Naive thymus-derived CD4-positive, alpha-beta T cell (primary cell): ENCODE results near the gene SERPIND1. TPM values are rescaled to one million over a fixed set of nuclear protein-coding genes. Genes with fewer than 3 reads are reported as not detected.
A peak's percentile ranks its signal among the peaks of the same experiment; 100 is the strongest.

Source experiments
- ATAC-seq: fragments of 150-1000 bp; cut with Tn5 transposase; 2 replicates; pipeline ENCODE4 v1.10.0; 2021; ENCODE audit warnings: mild to moderate bottlenecking, moderate library complexity
- CTCF ChIA-PET: fragments of 350-600 bp; sonication (Branson Sonifier 250); formaldehyde crosslinking; loops from one replicate; lab custom pipeline; 2021; ENCODE audit warnings: antibody characterized with exemption; lab: Charles Lee
- POLR2A ChIA-PET: fragments of 350-600 bp; sonication (Branson Sonifier 250); formaldehyde crosslinking; loops from one replicate; lab custom pipeline; 2021; ENCODE audit warnings: antibody characterized with exemption, inconsistent platforms; lab: Charles Lee
- DNase-seq, 9 donors: peaks; one replicate each; pipeline versions ENCODE4 v3.0.0 to v3.0.0-alpha.2; 2020 to 2022; ENCODE audit warnings: mixed read lengths in 1 of 9
- H3K27ac ChIP-seq: one replicate; pipeline ENCODE4 v1.7.0; 2013; ENCODE audit warnings: mild to moderate bottlenecking, low read depth, low read length, moderate library complexity
- H3K27me3 ChIP-seq, 2 donors: one replicate each; pipeline ENCODE4 v1.7.0; 2013; ENCODE audit warnings: low read length in 2 of 2, mild to moderate bottlenecking in 2 of 2, moderate library complexity in 2 of 2; ENCODE audit not compliant: control insufficient read depth in 2 of 2, insufficient read depth in 2 of 2
- H3K36me3 ChIP-seq, 3 experiments: 1 replicate in 2 of 3; 2 replicates in 1 of 3; pipeline ENCODE4 v1.7.0; 2013; ENCODE audit warnings: low read length in 3 of 3, mild to moderate bottlenecking in 3 of 3, moderate library complexity in 1 of 3; ENCODE audit not compliant: insufficient read depth in 3 of 3, control insufficient read depth in 2 of 3
- H3K4me1 ChIP-seq, 2 donors: one replicate each; pipeline ENCODE4 v1.7.0; 2013; ENCODE audit warnings: low read length in 2 of 2, mild to moderate bottlenecking in 2 of 2, moderate library complexity in 1 of 2; ENCODE audit not compliant: control insufficient read depth in 2 of 2, insufficient read depth in 2 of 2
- H3K4me3 ChIP-seq: 2 replicates; pipeline ENCODE4 v1.7.0; 2013; ENCODE audit warnings: mild to moderate bottlenecking, low read length
- H3K9me3 ChIP-seq, 3 experiments: 1 replicate in 2 of 3; 2 replicates in 1 of 3; pipeline ENCODE4 v1.7.0; 2013; ENCODE audit warnings: low read length in 3 of 3; ENCODE audit not compliant: control insufficient read depth in 2 of 3
- H3K27ac Mint-ChIP-seq, 9 donors: one replicate each; pipeline ENCODE4 v1.8.0; 2020 to 2022; ENCODE audit warnings: mixed read lengths in 9 of 9, mild to moderate bottlenecking in 8 of 9, moderate library complexity in 5 of 9, inconsistent platforms in 2 of 9
- H3K27me3 Mint-ChIP-seq, 5 donors: one replicate each; pipeline ENCODE4 v1.8.0; 2021 to 2022; ENCODE audit warnings: mixed read lengths in 5 of 5, mild to moderate bottlenecking in 1 of 5
- H3K36me3 Mint-ChIP-seq, 5 donors: one replicate each; pipeline ENCODE4 v1.8.0; 2020 to 2022; ENCODE audit warnings: mixed read lengths in 5 of 5, mild to moderate bottlenecking in 3 of 5, inconsistent platforms in 1 of 5
- H3K4me1 Mint-ChIP-seq, 7 donors: one replicate each; pipeline ENCODE4 v1.8.0; 2020 to 2022; ENCODE audit warnings: mixed read lengths in 7 of 7, mild to moderate bottlenecking in 3 of 7, inconsistent platforms in 1 of 7
- H3K4me3 Mint-ChIP-seq, 10 donors: one replicate each; pipeline ENCODE4 v1.8.0; 2020 to 2022; ENCODE audit warnings: mild to moderate bottlenecking in 10 of 10, mixed read lengths in 10 of 10, moderate library complexity in 6 of 10, inconsistent platforms in 2 of 10
- H3K9me3 Mint-ChIP-seq, 11 donors: one replicate each; pipeline ENCODE4 v1.8.0; 2020 to 2022; ENCODE audit warnings: mixed read lengths in 11 of 11, mild to moderate bottlenecking in 4 of 11, inconsistent platforms in 1 of 11, moderate library complexity in 1 of 11
- intact Hi-C, 2 donors: fragments of 100-400 bp; cut with micrococcal nuclease; formaldehyde crosslinking; loops; one replicate each; pipeline ENCODE4 v1.15.1; 2023
- polyA plus RNA-seq, 2 donors: library from polyadenylated mRNA; unstranded; fragments of 300-500 nt; fragmentation: Illumina TruSeq; gene quantifications; one replicate each; pipeline ENCODE4 v1.2.3, GENCODE V29; 2021
- total RNA-seq, 6 experiments: library from RNA in 5 of 6; stranded (reverse) in 5 of 6; gene quantifications; 1 replicate in 5 of 6; 2 replicates in 1 of 6; pipeline ENCODE4 v1.2.3 and lab custom pipeline; 2021 to 2026

SERPIND1 gene
- total and polyA plus RNA-seq, 7 experiments from 2014 or later: 0.09 to 0.10 TPM; not detected in 5

- Mint-ChIP-seq H3K4me1 (peaks cover 0 to 8% (median 0%) of the 10 kb centered on the region in 7 donors), H3K36me3 (peaks cover 26 to 69% (median 34%) of the 10 kb centered on the region in 5 donors), H3K27me3 (no peaks in the 10 kb centered on the region), H3K27ac (peak overlapping the region in 3 of 9 donors; percentile 28 to 71 (median 44)), H3K9me3 (no peaks in the 10 kb centered on the region), H3K4me3 (no peak overlapping the region)
- Histone ChIP-seq H3K27me3 (no peaks in the 10 kb centered on the region), H3K27ac (no peak overlapping the region), H3K4me3 (no peak overlapping the region), H3K4me1 (no peaks in the 10 kb centered on the region), H3K9me3 (no peaks in the 10 kb centered on the region), H3K36me3 (peaks cover 19 to 91% (median 32%) of the 10 kb centered on the region in 3 experiments)
- ATAC-seq (no peak), DNase-seq (no peak)
- ChIA-PET CTCF (no interaction called here), POLR2A (no interaction called here)
- intact Hi-C loops: no loop called here
These were observed 20.9 kb downstream of the SERPIND1 start for GRCh38 chr22:20794650-20795413.

- no peak overlapping the region for H3K27ac Mint-ChIP-seq
- POLR2A ChIA-PET: no interaction called here
These were observed 22.8 kb downstream of the SERPIND1 start for GRCh38 chr22:20796731-20797130.

GRCh38 chr22:20798218-20798617 is 24.3 kb downstream of the SERPIND1 start:
- Mint-ChIP-seq H3K36me3 (peaks cover 23 to 66% (median 35%) of the 10 kb centered on the region in 5 donors), H3K27ac (no peak overlapping the region), H3K27me3 (no peaks in the 10 kb centered on the region), H3K4me1 (peaks cover 0 to 8% (median 0%) of the 10 kb centered on the region in 7 donors), H3K9me3 (no peaks in the 10 kb centered on the region), H3K4me3 (no peak overlapping the region)
- CTCF ChIA-PET: no interaction called here
- Histone ChIP-seq H3K9me3 (no peaks in the 10 kb centered on the region), H3K36me3 (peaks cover 21 to 95% (median 44%) of the 10 kb centered on the region in 3 experiments), H3K4me1 (no peaks in the 10 kb centered on the region), H3K4me3 (no peak overlapping the region), H3K27me3 (no peaks in the 10 kb centered on the region), H3K27ac (no peak overlapping the region)
- POLR2A ChIA-PET: no interaction called here
- DNase-seq: no peak
- no peak for ATAC-seq
- intact Hi-C loops: no loop called here

More at GRCh38 chr22:20796731-20797130, 22.8 kb downstream of the SERPIND1 start:
- Histone ChIP-seq H3K4me3 (no peak overlapping the region), H3K36me3 (peaks cover 19 to 92% (median 36%) of the 10 kb centered on the region in 3 experiments), H3K27ac (no peak overlapping the region), H3K27me3 (no peaks in the 10 kb centered on the region), H3K9me3 (no peaks in the 10 kb centered on the region), H3K4me1 (no peaks in the 10 kb centered on the region)
- intact Hi-C loops: no loop called here
- DNase-seq (no peak), ATAC-seq (no peak)
- Mint-ChIP-seq H3K4me1 (peaks cover 0 to 8% (median 0%) of the 10 kb centered on the region in 7 donors), H3K36me3 (peaks cover 27 to 64% (median 37%) of the 10 kb centered on the region in 5 donors), H3K4me3 (no peak overlapping the region), H3K27me3 (no peaks in the 10 kb centered on the region), H3K9me3 (no peaks in the 10 kb centered on the region)
- CTCF ChIA-PET: no interaction called here

- Histone ChIP-seq H3K9me3 (no peaks in the 10 kb centered on the region), H3K4me3 (no peak overlapping the region), H3K36me3 (peaks cover 24 to 95% (median 46%) of the 10 kb centered on the region in 3 experiments), H3K4me1 (no peaks in the 10 kb centered on the region), H3K27ac (no peak overlapping the region), H3K27me3 (no peaks in the 10 kb centered on the region)
- H3K27me3 Mint-ChIP-seq: no peaks in the 10 kb centered on the region
- no peaks in the 10 kb centered on the region for H3K9me3 Mint-ChIP-seq
- no peak overlapping the region for H3K4me3 Mint-ChIP-seq
- peaks cover 0 to 8% (median 0%) of the 10 kb centered on the region in 7 donors for H3K4me1 Mint-ChIP-seq
- POLR2A ChIA-PET: no interaction called here
- intact Hi-C loops: no loop called here
- CTCF ChIA-PET: no interaction called here
- ATAC-seq: no peak
- peaks cover 23 to 72% (median 35%) of the 10 kb centered on the region in 5 donors for H3K36me3 Mint-ChIP-seq
- no peak overlapping the region for H3K27ac Mint-ChIP-seq
- DNase-seq: no peak
These were observed 25.1 kb downstream of the SERPIND1 start for GRCh38 chr22:20798974-20799373.

GRCh38 chr22:20799449-20799848 is 25.5 kb downstream of the SERPIND1 start:
- intact Hi-C loops: no loop called here
- Mint-ChIP-seq H3K9me3 (no peaks in the 10 kb centered on the region), H3K27me3 (no peaks in the 10 kb centered on the region), H3K36me3 (peaks cover 23 to 74% (median 39%) of the 10 kb centered on the region in 5 donors), H3K4me3 (no peak overlapping the region), H3K4me1 (peaks cover 0 to 4% (median 0%) of the 10 kb centered on the region in 7 donors), H3K27ac (no peak overlapping the region)
- Histone ChIP-seq H3K4me1 (no peaks in the 10 kb centered on the region), H3K27me3 (no peaks in the 10 kb centered on the region), H3K36me3 (peaks cover 24 to 95% (median 51%) of the 10 kb centered on the region in 3 experiments), H3K27ac (no peak overlapping the region), H3K9me3 (no peaks in the 10 kb centered on the region), H3K4me3 (no peak overlapping the region)
- POLR2A ChIA-PET: no interaction called here
- DNase-seq: no peak
- no peak for ATAC-seq
- CTCF ChIA-PET: interaction anchor here (0.6 kb wide), 1 partner anchor 227 kb away, joined by 3 read pairs; no protein-coding TSS in a partner anchor

GRCh38 chr22:20802452-20802851 is 28.5 kb downstream of the SERPIND1 start:
- H3K4me1 Mint-ChIP-seq: no peaks in the 10 kb centered on the region
- Histone ChIP-seq H3K9me3 (no peaks in the 10 kb centered on the region), H3K4me3 (no peak overlapping the region), H3K4me1 (no peaks in the 10 kb centered on the region), H3K36me3 (peaks cover 19 to 94% (median 47%) of the 10 kb centered on the region in 3 experiments), H3K27ac (no peak overlapping the region), H3K27me3 (no peaks in the 10 kb centered on the region)
- CTCF ChIA-PET: no interaction called here
- POLR2A ChIA-PET: no interaction called here
- H3K36me3 Mint-ChIP-seq: peaks cover 16 to 74% (median 42%) of the 10 kb centered on the region in 5 donors
- no peak overlapping the region for H3K4me3 Mint-ChIP-seq
- no peak for ATAC-seq
- no peaks in the 10 kb centered on the region for H3K27me3 Mint-ChIP-seq
- H3K27ac Mint-ChIP-seq: no peak overlapping the region
- DNase-seq: no peak
- H3K9me3 Mint-ChIP-seq: no peaks in the 10 kb centered on the region
- intact Hi-C loops: loop anchor here in 1 of 2 donors (5.0 to 10.0 kb wide), 2 partner anchors 55 to 112 kb away; partner anchors contain the start of genes CRKL, PI4KA and SNAP29
